Panc1 (cell line): ENCODE measurements around the gene ARHGAP12. TPM values are rescaled to one million over a fixed set of nuclear protein-coding genes. Genes with fewer than 3 reads are reported as not detected.

Source experiments
- ATAC-seq: fragments of 200-7000 bp; cut with Tn5 transposase; 2 replicates; pipeline ENCODE4 v1.9.1; 2020; ENCODE audit warnings: mild to moderate bottlenecking, moderate library complexity
- BruUV-seq: library from RNA; stranded (reverse); fragments of 400-500 nt; replicated peaks from 2 replicates; lab custom pipeline; 2021; lab: Mats Ljungman, UMichigan
- CTCF ChIA-PET: fragments of 300-600 bp; sonication (Branson Sonifier 250); formaldehyde crosslinking; loops from one replicate; lab custom pipeline; 2022; ENCODE audit warnings: antibody characterized with exemption; lab: Charles Lee
- POLR2A ChIA-PET: fragments of 300-600 bp; sonication (Branson Sonifier 250); formaldehyde crosslinking; loops from one replicate; lab custom pipeline; 2022; ENCODE audit warnings: antibody characterized with exemption; lab: Charles Lee
- DNase-seq: peaks from one replicate; pipeline ENCODE4 v3.0.0-alpha.2; 2010; ENCODE audit warnings: low read depth, low spot score
- H3K27ac ChIP-seq: 2 replicates; pipeline ENCODE4 v1.5.1; 2011; ENCODE audit warnings: mild to moderate bottlenecking, low read length, inconsistent platforms
- H3K27me3 ChIP-seq: fragments of 200-500 bp; sonication (Bioruptor generic); 2 replicates; pipeline ENCODE4 v1.6.0; 2014; ENCODE audit warnings: low read length, inconsistent platforms; ENCODE audit not compliant: control insufficient read depth, insufficient read depth
- H3K36me3 ChIP-seq: fragments of 200-500 bp; sonication (Bioruptor generic); 2 replicates; pipeline ENCODE4 v1.5.1; 2014; ENCODE audit warnings: inconsistent platforms, mild to moderate bottlenecking, low read length, moderate library complexity; ENCODE audit not compliant: control insufficient read depth, insufficient read depth
- H3K4me1 ChIP-seq: 2 replicates; pipeline ENCODE4 v1.5.1; 2011; ENCODE audit warnings: inconsistent platforms, mild to moderate bottlenecking, low read length, moderate library complexity; ENCODE audit not compliant: control insufficient read depth, insufficient read depth
- H3K4me3 ChIP-seq, 2 experiments: 2 replicates each; pipeline ENCODE4 v1.5.1; 2011 to 2012; ENCODE audit warnings: low read depth in 2 of 2, low read length in 2 of 2, mild to moderate bottlenecking in 2 of 2, inconsistent platforms in 1 of 2, moderate library complexity in 1 of 2
- H3K9me3 ChIP-seq: fragments of 200-500 bp; sonication (Bioruptor generic); 2 replicates; pipeline ENCODE4 v1.5.1; 2014; ENCODE audit warnings: low read depth, mild to moderate bottlenecking, inconsistent platforms, low read length, moderate library complexity; ENCODE audit not compliant: control insufficient read depth, insufficient read depth
- CTCF ChIP-seq: fragments of 450-650 bp; IDR thresholded peaks from 2 replicates; pipeline ENCODE4 v1.5.1; 2017; ENCODE audit warnings: mild to moderate bottlenecking
- POLR2AphosphoS5 ChIP-seq: IDR thresholded peaks from 2 replicates; pipeline ENCODE4 v1.6.1; 2012; ENCODE audit warnings: mild to moderate bottlenecking, low read depth, low read length, moderate library complexity
- REST ChIP-seq, 2 experiments: IDR thresholded peaks; 2 replicates each; pipeline ENCODE4 v1.6.1; 2011 to 2012; ENCODE audit warnings: low read depth in 2 of 2, control low read depth in 1 of 2, low read length in 1 of 2, mild to moderate bottlenecking in 1 of 2, moderate library complexity in 1 of 2; ENCODE audit not compliant: insufficient read depth in 1 of 2
- SIN3A ChIP-seq: IDR thresholded peaks from 2 replicates; pipeline ENCODE4 v1.6.1; 2012; ENCODE audit warnings: low read depth, mild to moderate bottlenecking, low read length, moderate library complexity, borderline replicate concordance; ENCODE audit not compliant: insufficient read depth
- TCF7L2 ChIP-seq: IDR thresholded peaks from 2 replicates; pipeline ENCODE4 v1.6.1; 2011; ENCODE audit warnings: mild to moderate bottlenecking, low read depth, low read length, inconsistent platforms
- in situ Hi-C: cut with HindIII; loops from 2 replicates; pipeline ENCODE4 v1.10.0; 2016; ENCODE audit warnings: low sequenced_read_pairs, low pct_unique_long_range_greater_than_20kb
- intact Hi-C: fragments of 100-400 bp; cut with micrococcal nuclease; formaldehyde crosslinking; loops from one replicate; pipeline ENCODE4 v1.10.0; 2022; ENCODE audit not compliant: unreplicated experiment
- total RNA-seq: library from RNA; stranded (reverse); gene quantifications from one replicate; pipeline ENCODE4 v1.2.1, GENCODE V29; 2021; ENCODE audit not compliant: unreplicated experiment

The ARHGAP12 gene
- total RNA-seq, 1 experiment from 2014 or later = 22.9 TPM

- Histone ChIP-seq H3K27me3 (no peaks in the 10 kb centered on the region), H3K4me3 (no peak overlapping the region), H3K36me3 (no peaks in the 10 kb centered on the region), H3K4me1 (no peaks in the 10 kb centered on the region; the same call in 1 of the 2 replicates), H3K27ac (no peak overlapping the region; the same call in 1 of the 2 replicates), H3K9me3 (no peaks in the 10 kb centered on the region)
- BruUV-seq = no TSS peak
- ATAC-seq = no peak
- ChIA-PET POLR2A (no interaction called here), CTCF (no interaction called here)
- no peak for DNase-seq
- in situ Hi-C loops (no loop called here), intact Hi-C loops (no loop called here)
- TF ChIP-seq REST (IDR thresholded peaks at IDR 0.05; ENCODE audit: insufficient read depth in 1 of 2, low read depth in 2 of 2, low read length in 1 of 2) (no peak), POLR2AphosphoS5 (no peak), CTCF (no peak), SIN3A (no peak), TCF7L2 (no peak)
Measured at GRCh38 chr10:31768467-31768866, 160.2 kb downstream of the ARHGAP12 start.

DNA sequence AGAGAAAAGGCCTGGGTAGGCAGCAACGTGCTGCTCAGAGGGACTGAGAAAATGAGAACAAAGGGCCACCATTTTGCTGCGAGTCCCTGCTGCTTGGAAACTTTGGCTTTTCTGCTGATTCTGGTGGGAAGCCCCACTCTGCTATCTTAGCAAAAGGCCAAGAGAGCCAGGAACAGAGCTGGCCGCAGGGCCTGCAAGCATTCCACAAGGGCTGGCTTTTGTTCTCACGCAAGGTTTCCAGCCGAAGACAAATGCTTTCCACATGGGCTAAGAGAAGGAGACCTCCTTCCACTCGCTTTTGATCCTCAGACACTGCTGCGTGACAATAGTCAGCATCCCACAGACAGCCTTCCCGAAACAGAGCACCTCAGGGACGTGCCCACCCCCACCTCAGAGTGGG, 163.1 kb downstream of the ARHGAP12 start:
- H3K4me1 ChIP-seq = peaks cover 6% of the 10 kb centered on the region
- in situ Hi-C loops (no loop called here), intact Hi-C loops (no loop called here)
- no peaks in the 10 kb centered on the region for H3K36me3 ChIP-seq
- no peak for TF ChIP-seq POLR2AphosphoS5
- TF ChIP-seq TCF7L2 = no peak
- no peak for TF ChIP-seq SIN3A
- no peak for TF ChIP-seq CTCF
- TF ChIP-seq REST (IDR thresholded peaks at IDR 0.05; ENCODE audit: insufficient read depth in 1 of 2, low read depth in 2 of 2, low read length in 1 of 2) = no peak
- no peak overlapping the region for H3K4me3 ChIP-seq
- CTCF ChIA-PET = interaction anchor here (0.6 kb wide), 1 partner anchor 13 kb away, joined by 4 read pairs; no protein-coding TSS in a partner anchor
- ATAC-seq (no peak), DNase-seq (no peak)
- no peak overlapping the region for H3K27ac ChIP-seq
- no peaks in the 10 kb centered on the region for H3K9me3 ChIP-seq
- no peaks in the 10 kb centered on the region for H3K27me3 ChIP-seq
- no TSS peak for BruUV-seq
- POLR2A ChIA-PET = no interaction called here
